Epithelial cell of proximal tubule (primary cell): Measurements from ENCODE around the gene SHISA4. TPM values are rescaled to one million over a fixed set of nuclear protein-coding genes. Genes with fewer than 3 reads are reported as not detected.
A peak's percentile ranks its signal among the peaks of the same experiment; 100 is the strongest.

ENCODE experiments used
- DNase-seq: peaks from one replicate; pipeline ENCODE4 v3.0.0-alpha.2; 2011; ENCODE audit warnings: low read depth
- H3K4me3 ChIP-seq: 2 replicates; pipeline ENCODE4 v1.5.1; 2011; ENCODE audit warnings: low read depth, mild to moderate bottlenecking, low read length
- CTCF ChIP-seq: conservative IDR thresholded peaks from 2 replicates; pipeline ENCODE4 v1.5.1; 2012; ENCODE audit warnings: low read depth, mild to moderate bottlenecking, low read length
- total RNA-seq: library from RNA; depleted of rRNA; stranded (reverse); fragments of >200 nt; gene quantifications from 2 replicates; pipeline ENCODE4 v1.2.3, GENCODE V29; 2015

Gene SHISA4
- total RNA-seq, 1 donor from 2014 or later, result 22.4 TPM

DNA sequence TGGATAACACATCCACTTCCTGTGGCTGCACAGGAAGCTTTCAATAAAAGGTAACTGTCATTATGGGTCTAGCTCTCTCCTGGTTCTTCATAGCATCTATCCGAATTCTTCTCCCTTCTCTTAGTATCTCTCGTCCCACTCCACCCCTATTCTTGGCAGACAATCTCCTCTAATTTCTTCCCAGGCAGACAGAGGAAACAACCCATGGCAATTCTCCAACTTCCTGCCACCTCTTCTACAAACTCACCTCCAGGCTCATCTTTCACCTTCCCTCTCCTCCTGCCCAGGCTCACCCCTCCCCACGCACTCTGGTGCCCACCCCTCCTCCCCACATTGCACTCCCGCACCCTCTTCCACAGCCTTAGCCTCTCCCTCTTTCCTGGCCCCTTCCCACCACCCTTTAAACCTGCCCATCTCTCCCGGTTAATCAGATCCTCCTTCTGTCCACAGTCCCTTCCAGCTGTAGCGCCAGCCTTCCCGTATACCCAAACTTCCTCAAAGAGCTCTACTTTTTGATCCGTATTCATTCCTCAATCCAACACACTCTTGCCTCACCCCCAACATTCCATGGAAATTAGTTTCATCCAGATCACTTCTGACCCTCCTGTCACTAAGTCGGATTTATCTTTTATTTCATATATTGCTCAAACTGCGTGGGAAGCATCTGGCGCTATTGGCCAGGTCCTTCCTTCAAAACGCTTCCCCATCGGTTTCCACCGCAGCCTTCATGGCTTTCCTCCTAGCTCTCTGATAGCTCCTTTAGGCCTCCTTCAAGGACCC, 25.9 kb downstream of the SHISA4 start:
- no peak for TF ChIP-seq CTCF
- H3K4me3 ChIP-seq, result no peak overlapping the region
- no peak for DNase-seq

DNA sequence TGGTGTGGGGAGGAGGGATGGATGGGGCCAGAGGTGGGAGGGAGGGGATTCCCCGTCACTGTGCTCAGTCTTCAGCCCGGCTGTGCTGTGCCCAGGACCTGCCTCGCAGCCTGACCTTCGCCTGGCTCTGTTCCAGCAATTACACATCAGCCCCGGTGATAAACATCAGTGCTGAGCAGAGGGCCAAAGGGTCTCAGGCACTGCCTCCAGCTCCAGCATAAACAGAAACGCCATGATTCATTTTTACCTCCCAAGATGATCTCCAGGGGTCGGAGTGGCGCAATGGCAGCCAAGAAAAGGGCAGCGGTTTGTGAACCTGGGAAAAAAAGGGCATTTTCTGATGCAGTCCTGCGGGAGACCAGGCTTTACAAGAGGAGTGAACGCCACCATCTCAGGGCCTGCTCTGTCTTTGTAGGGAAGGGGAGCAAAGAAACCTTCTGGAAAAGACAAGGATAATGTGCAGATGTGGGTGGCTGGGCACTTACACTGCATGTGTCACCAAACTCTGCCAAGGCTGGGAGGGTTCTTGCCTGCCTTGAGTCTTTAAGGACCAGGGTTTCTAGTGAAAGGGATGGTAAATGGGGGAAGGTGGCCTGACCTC, 28.1 kb downstream of the SHISA4 start:
- H3K4me3 ChIP-seq, result no peak overlapping the region
- TF ChIP-seq CTCF, result no peak
- peak; percentile 53 for DNase-seq

DNA sequence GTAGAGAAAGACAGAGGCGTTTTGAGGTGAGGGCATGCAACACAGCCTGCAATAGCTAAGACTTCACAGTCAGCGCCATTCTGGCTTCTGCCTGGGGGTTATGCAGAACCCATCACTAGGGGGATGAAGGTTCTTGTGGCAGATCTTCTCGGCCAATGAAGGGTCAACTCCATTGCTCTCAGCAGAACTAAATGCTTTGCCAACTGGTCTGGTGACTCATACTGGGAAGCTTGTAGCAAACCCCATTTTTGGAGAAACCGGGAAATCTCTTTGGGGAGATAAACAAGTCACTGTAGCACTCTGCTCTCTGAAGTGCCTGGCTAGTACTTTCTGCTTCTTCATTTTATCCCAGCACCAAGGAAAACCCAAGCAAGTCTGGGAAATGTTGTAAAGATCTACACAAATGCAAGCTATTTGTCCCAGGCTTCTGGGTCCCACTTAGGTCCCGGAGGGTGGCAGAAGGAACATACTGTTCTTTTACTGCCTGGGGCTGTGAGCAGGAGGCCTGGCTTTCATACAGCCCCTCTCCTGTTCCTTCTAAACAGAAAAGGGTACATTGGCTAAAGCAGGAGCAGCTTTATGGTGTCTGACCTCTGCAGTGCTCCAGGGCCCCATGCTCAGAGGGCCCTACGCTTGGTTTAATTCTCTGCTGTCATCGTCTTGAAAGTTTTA, 28.8 kb downstream of the SHISA4 start:
- DNase-seq, result no peak
- no peak for TF ChIP-seq CTCF
- no peak overlapping the region for H3K4me3 ChIP-seq

- DNase-seq, result no peak
- no peak for TF ChIP-seq CTCF
- H3K4me3 ChIP-seq, result no peak overlapping the region
These were observed 29.6 kb downstream of the SHISA4 start for GRCh38 chr1:201918343-201918742.

DNA sequence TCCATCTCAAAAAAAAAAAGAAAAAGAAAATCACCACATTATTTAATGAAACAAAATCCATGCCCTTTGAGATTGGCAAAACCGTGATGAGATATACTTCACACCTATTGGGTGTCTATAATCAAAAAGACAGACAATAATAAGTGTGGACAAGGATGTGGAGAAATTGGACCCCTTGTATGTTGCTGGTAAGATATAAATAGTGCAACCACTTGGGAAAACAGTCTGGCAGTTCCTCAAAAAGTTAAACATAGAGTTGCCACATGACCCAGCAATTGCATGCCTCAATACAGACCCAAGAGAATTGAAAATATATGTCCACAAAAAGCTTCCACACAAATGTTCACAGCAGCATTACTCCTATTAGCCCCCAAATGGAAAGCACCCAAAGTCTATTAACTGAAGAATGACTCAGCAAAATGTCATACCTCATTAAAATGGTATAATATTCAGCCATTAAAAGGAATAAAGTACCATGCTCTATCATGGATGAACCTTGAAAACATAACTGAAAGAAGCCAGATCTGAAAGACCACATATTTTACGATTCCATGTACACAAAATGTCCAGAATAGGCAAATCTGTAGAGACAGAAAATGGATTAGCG, 33.4 kb downstream of the SHISA4 start:
- no peak for DNase-seq
- H3K4me3 ChIP-seq, result no peak overlapping the region

GRCh38 chr1:201925301-201925567, 36.5 kb downstream of the SHISA4 start:
- H3K4me3 ChIP-seq, result no peak overlapping the region
- no peak for TF ChIP-seq CTCF
- DNase-seq, result no peak

More for the DNA sequence above, 33.4 kb downstream of the SHISA4 start:
- TF ChIP-seq CTCF, result no peak
